ENCODE measurements around the gene RPL5.

GRCh38 chr1:92857817-92858216 is 26.0 kb downstream of the RPL5 start:
- no peak for TF ChIP-seq CTCF (conservative IDR thresholded peaks at IDR 0.05 in 1 of 2, IDR thresholded peaks at IDR 0.05 in 1 of 2; ENCODE audit: low read depth in 1 of 2, low read length in 2 of 2)
- no peak for TF ChIP-seq EZH2 (IDR thresholded peaks at IDR 0.05; ENCODE audit: low read length, missing control alignments)

All from fibroblast of lung (primary cell).